Neural cell (in vitro differentiated cells): ENCODE measurements around the gene SLC22A8.

Experiments used
- CTCF ChIP-seq: fragments of 450-650 bp; IDR thresholded peaks from 2 replicates; pipeline ENCODE4 v1.5.1; 2014; ENCODE audit warnings: antibody characterized with exemption, mild to moderate bottlenecking, moderate library complexity; ENCODE audit not compliant: poor library complexity, severe bottlenecking
- EP300 ChIP-seq: fragments of 450-650 bp; conservative IDR thresholded peaks from 2 replicates; pipeline ENCODE4 v1.6.1; 2014; ENCODE audit warnings: antibody characterized with exemption, mild to moderate bottlenecking, moderate library complexity; ENCODE audit not compliant: poor library complexity, severe bottlenecking
- MXI1 ChIP-seq: fragments of 450-650 bp; conservative IDR thresholded peaks from 2 replicates; pipeline ENCODE4 v1.6.1; 2014; ENCODE audit warnings: antibody characterized with exemption, mild to moderate bottlenecking; ENCODE audit not compliant: poor library complexity, severe bottlenecking
- RAD21 ChIP-seq: fragments of 450-650 bp; conservative IDR thresholded peaks from 2 replicates; pipeline ENCODE4 v1.6.1; 2014; ENCODE audit warnings: antibody characterized with exemption, mild to moderate bottlenecking, moderate library complexity
- REST ChIP-seq: IDR thresholded peaks from 2 replicates; pipeline ENCODE4 v1.6.1; 2012; ENCODE audit warnings: borderline replicate concordance

DNA sequence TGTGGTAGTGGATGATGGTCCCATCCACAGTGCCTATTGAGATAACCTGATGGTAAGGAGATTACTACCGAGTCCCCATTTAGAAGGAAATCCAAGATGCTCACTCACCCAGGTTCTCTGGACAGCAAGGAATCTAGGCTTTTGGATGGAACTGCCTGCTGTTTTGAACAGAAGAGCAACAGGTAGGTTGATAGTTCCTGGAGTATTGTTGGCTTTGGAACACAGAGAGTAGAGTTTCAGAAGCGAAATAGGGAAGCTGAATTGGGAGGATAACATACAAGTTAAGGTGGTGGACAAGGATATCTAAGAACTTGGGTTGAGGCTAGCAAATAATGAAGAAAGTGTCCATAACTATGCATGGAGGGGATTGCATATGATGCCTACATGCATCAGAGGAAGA lies 58.5 kb downstream of the SLC22A8 start:
- TF ChIP-seq CTCF (no peak), MXI1 (no peak), REST (no peak), EP300 (no peak), RAD21 (no peak)
